ENCODE results near the gene KLF9. TPM values are rescaled to one million over a fixed set of nuclear protein-coding genes. Genes with fewer than 3 reads are reported as not detected.
A peak's percentile ranks its signal among the peaks of the same experiment; 100 is the strongest.

KLF9 gene
- total RNA-seq, 1 experiment from 2014 or later, result 0.44 TPM

GRCh38 chr9:70363760-70364159 lies 50.7 kb downstream of the KLF9 start:
- DNase-seq, result no peak
- no peak overlapping the region for H3K27ac ChIP-seq (ENCODE audit: low read length)
- H3F3A ChIP-seq (ENCODE audit: low read length, unreplicated experiment), result no peaks in the 10 kb centered on the region
- no peaks in the 10 kb centered on the region for H3K79me2 ChIP-seq (ENCODE audit: low read length)
- H3K9me2 ChIP-seq (replicated peaks; ENCODE audit: low read length), result no peaks in the 10 kb centered on the region
- H2AFZ ChIP-seq (ENCODE audit: low read length), result no peak overlapping the region
- intact Hi-C loops (cut with micrococcal nuclease), result no loop called here
- POLR2A ChIA-PET (ENCODE audit: unreplicated experiment), result no interaction called here
- no peaks in the 10 kb centered on the region for H3K36me3 ChIP-seq (ENCODE audit: low read depth, low read length)
- no peaks in the 10 kb centered on the region for H4K20me1 ChIP-seq (ENCODE audit: low read length)
- CTCF ChIA-PET, result no interaction called here
- H3K4me1 ChIP-seq (ENCODE audit: insufficient read depth, low read length), result no peaks in the 10 kb centered on the region
- BruUV-seq (replicated peaks), result no TSS peak
- no peaks in the 10 kb centered on the region for H3K27me3 ChIP-seq (ENCODE audit: low read length)
- H3K4me3 ChIP-seq (ENCODE audit: low read length), result no peak overlapping the region
- TF ChIP-seq CTCF (conservative IDR thresholded peaks at IDR 0.05; ENCODE audit: low read depth, low read length) (no peak), EZH2 (IDR thresholded peaks at IDR 0.05; ENCODE audit: low read length, unreplicated experiment) (no peak), EZH2phosphoT487 (IDR thresholded peaks at IDR 0.05; ENCODE audit: borderline replicate concordance, low read length) (no peak)
- no peak for ATAC-seq
- no peak overlapping the region for H3K9ac ChIP-seq (ENCODE audit: low read length)
- H3K9me3 ChIP-seq (ENCODE audit: low read length), result no peaks in the 10 kb centered on the region
- H3K4me2 ChIP-seq (ENCODE audit: low read length), result no peak overlapping the region

GRCh38 chr9:70362952-70363351 lies 51.5 kb downstream of the KLF9 start:
- H2AFZ ChIP-seq (ENCODE audit: low read length), result no peak overlapping the region
- no peaks in the 10 kb centered on the region for H3K9me2 ChIP-seq (replicated peaks; ENCODE audit: low read length)
- no peak overlapping the region for H3K9ac ChIP-seq (ENCODE audit: low read length)
- H3K9me3 ChIP-seq (ENCODE audit: low read length), result no peaks in the 10 kb centered on the region
- no peak overlapping the region for H3K27ac ChIP-seq (ENCODE audit: low read length)
- no peak overlapping the region for H3K4me3 ChIP-seq (ENCODE audit: low read length)
- no peaks in the 10 kb centered on the region for H3F3A ChIP-seq (ENCODE audit: low read length, unreplicated experiment)
- H3K27me3 ChIP-seq (ENCODE audit: low read length), result no peaks in the 10 kb centered on the region
- BruUV-seq (replicated peaks), result no TSS peak
- no peaks in the 10 kb centered on the region for H4K20me1 ChIP-seq (ENCODE audit: low read length)
- no peaks in the 10 kb centered on the region for H3K4me1 ChIP-seq (ENCODE audit: insufficient read depth, low read length)
- intact Hi-C loops (cut with micrococcal nuclease), result no loop called here
- no peaks in the 10 kb centered on the region for H3K79me2 ChIP-seq (ENCODE audit: low read length)
- no peak overlapping the region for H3K4me2 ChIP-seq (ENCODE audit: low read length)
- H3K36me3 ChIP-seq (ENCODE audit: low read depth, low read length), result no peaks in the 10 kb centered on the region
- ChIA-PET POLR2A (ENCODE audit: unreplicated experiment) (no interaction called here), CTCF (no interaction called here)
- TF ChIP-seq EZH2phosphoT487 (IDR thresholded peaks at IDR 0.05; ENCODE audit: borderline replicate concordance, low read length), result no peak
- no peak for TF ChIP-seq CTCF (conservative IDR thresholded peaks at IDR 0.05; ENCODE audit: low read depth, low read length)
- TF ChIP-seq EZH2 (IDR thresholded peaks at IDR 0.05; ENCODE audit: low read length, unreplicated experiment), result no peak
- ATAC-seq, result no peak
- peak; percentile 19 for DNase-seq

GRCh38 chr9:70355801-70356200 lies 58.7 kb downstream of the KLF9 start:
- no peak overlapping the region for H3K4me2 ChIP-seq (ENCODE audit: low read length)
- no peaks in the 10 kb centered on the region for H3K4me1 ChIP-seq (ENCODE audit: insufficient read depth, low read length)
- no peak overlapping the region for H3K4me3 ChIP-seq (ENCODE audit: low read length)
- H3K9me3 ChIP-seq (ENCODE audit: low read length), result no peaks in the 10 kb centered on the region
- H3F3A ChIP-seq (ENCODE audit: low read length, unreplicated experiment), result no peaks in the 10 kb centered on the region
- H4K20me1 ChIP-seq (ENCODE audit: low read length), result no peaks in the 10 kb centered on the region
- no peak overlapping the region for H3K27ac ChIP-seq (ENCODE audit: low read length)
- no peaks in the 10 kb centered on the region for H3K79me2 ChIP-seq (ENCODE audit: low read length)
- CTCF ChIA-PET, result no interaction called here
- no TSS peak for BruUV-seq (replicated peaks)
- no peaks in the 10 kb centered on the region for H3K9me2 ChIP-seq (replicated peaks; ENCODE audit: low read length)
- DNase-seq (no peak), ATAC-seq (no peak)
- no peak overlapping the region for H3K9ac ChIP-seq (ENCODE audit: low read length)
- H3K27me3 ChIP-seq (ENCODE audit: low read length), result no peaks in the 10 kb centered on the region
- peaks cover 4% of the 10 kb centered on the region; the same call in 1 of the 2 replicates for H3K36me3 ChIP-seq (ENCODE audit: low read depth, low read length)
- TF ChIP-seq EZH2 (IDR thresholded peaks at IDR 0.05; ENCODE audit: low read length, unreplicated experiment) (no peak), EZH2phosphoT487 (IDR thresholded peaks at IDR 0.05; ENCODE audit: borderline replicate concordance, low read length) (no peak), CTCF (conservative IDR thresholded peaks at IDR 0.05; ENCODE audit: low read depth, low read length) (no peak)
- intact Hi-C loops (cut with micrococcal nuclease), result no loop called here
- POLR2A ChIA-PET (ENCODE audit: unreplicated experiment), result interaction anchor here (0.6 kb wide), 1 partner anchor 57 kb away, joined by 3 read pairs; no protein-coding TSS in a partner anchor
- no peak overlapping the region for H2AFZ ChIP-seq (ENCODE audit: low read length)
